ENCODE results near the gene STK32C.

Gene STK32C

GRCh38 chr10:132303361-132304115 lies 4.2 kb downstream of the STK32C start:
- CTCF ChIA-PET: interaction anchor here (0.9 kb wide), 1 partner anchor 10 kb away, joined by 4 read pairs; no protein-coding TSS in a partner anchor
- POLR2A ChIA-PET: no interaction called here
- DNase-seq (ENCODE audit: extremely low spot score): no peak
- TF ChIP-seq ARNT (IDR thresholded peaks at IDR 0.05) (no peak), NFRKB (IDR thresholded peaks at IDR 0.05) (no peak)

GRCh38 chr10:132302421-132303310 lies 5.1 kb downstream of the STK32C start:
- ChIA-PET POLR2A (no interaction called here), CTCF (interaction anchor here (0.9 kb wide), 1 partner anchor 9 kb away, joined by 4 read pairs; no protein-coding TSS in a partner anchor)
- no peak for DNase-seq (ENCODE audit: extremely low spot score)
- TF ChIP-seq ELF4 (IDR thresholded peaks at IDR 0.05): no peak
- TF ChIP-seq BHLHE40 (IDR thresholded peaks at IDR 0.05; ENCODE audit: borderline replicate concordance): no peak
- TF ChIP-seq LEF1 (IDR thresholded peaks at IDR 0.05; ENCODE audit: borderline replicate concordance): no peak
- no peak for TF ChIP-seq SP1 (IDR thresholded peaks at IDR 0.05)
- no peak for TF ChIP-seq FOXK2 (IDR thresholded peaks at IDR 0.05)
- TF ChIP-seq ZNF384 (IDR thresholded peaks at IDR 0.05): no peak
- no peak for TF ChIP-seq FOXA1 (IDR thresholded peaks at IDR 0.05)
- no peak for TF ChIP-seq TARDBP (IDR thresholded peaks at IDR 0.05)
- TF ChIP-seq NFRKB (IDR thresholded peaks at IDR 0.05): no peak
- no peak for TF ChIP-seq L3MBTL2 (conservative IDR thresholded peaks at IDR 0.05)
- TF ChIP-seq ARNT (IDR thresholded peaks at IDR 0.05): no peak
- no peak for TF ChIP-seq FOXM1 (IDR thresholded peaks at IDR 0.05; ENCODE audit: borderline replicate concordance)
- no peak for TF ChIP-seq SUZ12 (IDR thresholded peaks at IDR 0.05)
- TF ChIP-seq HDGF (IDR thresholded peaks at IDR 0.05; ENCODE audit: borderline replicate concordance): no peak
- no peak for TF ChIP-seq CTBP1 (IDR thresholded peaks at IDR 0.05; ENCODE audit: borderline replicate concordance)
- no peak for TF ChIP-seq PKNOX1 (IDR thresholded peaks at IDR 0.05)

GRCh38 chr10:132301371-132302330 lies 6.1 kb downstream of the STK32C start:
- DNase-seq (ENCODE audit: extremely low spot score): no peak
- ChIA-PET POLR2A (no interaction called here), CTCF (no interaction called here)
- TF ChIP-seq CTBP1 (IDR thresholded peaks at IDR 0.05; ENCODE audit: borderline replicate concordance): no peak
- no peak for TF ChIP-seq ARNT (IDR thresholded peaks at IDR 0.05)
- no peak for TF ChIP-seq ELF4 (IDR thresholded peaks at IDR 0.05)
- TF ChIP-seq SUZ12 (IDR thresholded peaks at IDR 0.05): no peak
- TF ChIP-seq FOXK2 (IDR thresholded peaks at IDR 0.05): no peak
- no peak for TF ChIP-seq L3MBTL2 (conservative IDR thresholded peaks at IDR 0.05)
- TF ChIP-seq LEF1 (IDR thresholded peaks at IDR 0.05; ENCODE audit: borderline replicate concordance): no peak
- no peak for TF ChIP-seq FOXM1 (IDR thresholded peaks at IDR 0.05; ENCODE audit: borderline replicate concordance)
- no peak for TF ChIP-seq TARDBP (IDR thresholded peaks at IDR 0.05)

GRCh38 chr10:132300582-132300981 lies 7.2 kb downstream of the STK32C start:
- ChIA-PET POLR2A (no interaction called here), CTCF (no interaction called here)
- no peak for DNase-seq (ENCODE audit: extremely low spot score)
- TF ChIP-seq ARNT (IDR thresholded peaks at IDR 0.05): no peak
- no peak for TF ChIP-seq ZNF384 (IDR thresholded peaks at IDR 0.05)
- TF ChIP-seq ELF4 (IDR thresholded peaks at IDR 0.05): no peak
- TF ChIP-seq HDGF (IDR thresholded peaks at IDR 0.05; ENCODE audit: borderline replicate concordance): no peak
- no peak for TF ChIP-seq FOXK2 (IDR thresholded peaks at IDR 0.05)
- no peak for TF ChIP-seq SP1 (IDR thresholded peaks at IDR 0.05)
- TF ChIP-seq TARDBP (IDR thresholded peaks at IDR 0.05): no peak
- no peak for TF ChIP-seq SUZ12 (IDR thresholded peaks at IDR 0.05)
- no peak for TF ChIP-seq LEF1 (IDR thresholded peaks at IDR 0.05; ENCODE audit: borderline replicate concordance)
- TF ChIP-seq L3MBTL2 (conservative IDR thresholded peaks at IDR 0.05): no peak
- TF ChIP-seq BHLHE40 (IDR thresholded peaks at IDR 0.05; ENCODE audit: borderline replicate concordance): no peak
- no peak for TF ChIP-seq CTBP1 (IDR thresholded peaks at IDR 0.05; ENCODE audit: borderline replicate concordance)

- no peak for DNase-seq (ENCODE audit: extremely low spot score)
- no peak for TF ChIP-seq FOXK2 (IDR thresholded peaks at IDR 0.05)
- TF ChIP-seq PKNOX1 (IDR thresholded peaks at IDR 0.05): no peak
- TF ChIP-seq FOXM1 (IDR thresholded peaks at IDR 0.05; ENCODE audit: borderline replicate concordance): no peak
- no peak for TF ChIP-seq NFRKB (IDR thresholded peaks at IDR 0.05)
- no peak for TF ChIP-seq FOXA1 (IDR thresholded peaks at IDR 0.05)
- ChIA-PET POLR2A (no interaction called here), CTCF (no interaction called here)
Measured at GRCh38 chr10:132299371-132300336, 8.1 kb downstream of the STK32C start.

All from HEK293T (cell line).